Measurements from ENCODE around the gene CDYL2.

DNA sequence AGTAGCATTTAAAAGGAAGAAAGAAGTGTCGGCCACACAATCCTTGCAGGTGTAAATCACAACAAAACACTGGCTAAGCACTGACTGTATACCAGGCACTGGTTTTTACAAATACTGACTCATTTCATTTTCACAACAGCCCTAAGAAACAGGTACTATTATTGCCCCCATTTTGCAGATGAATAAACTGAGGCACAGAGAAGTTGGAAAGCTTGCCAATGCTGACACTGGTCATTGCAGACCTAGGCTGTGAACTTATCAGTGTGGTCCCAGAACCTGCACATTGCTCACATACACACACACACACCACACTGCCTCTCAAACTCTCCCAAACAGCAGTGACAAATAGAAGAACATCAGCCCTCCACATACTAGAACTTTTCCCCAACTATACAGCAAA lies 37.6 kb downstream of the CDYL2 start:
- TF ChIP-seq, protein P1, sequence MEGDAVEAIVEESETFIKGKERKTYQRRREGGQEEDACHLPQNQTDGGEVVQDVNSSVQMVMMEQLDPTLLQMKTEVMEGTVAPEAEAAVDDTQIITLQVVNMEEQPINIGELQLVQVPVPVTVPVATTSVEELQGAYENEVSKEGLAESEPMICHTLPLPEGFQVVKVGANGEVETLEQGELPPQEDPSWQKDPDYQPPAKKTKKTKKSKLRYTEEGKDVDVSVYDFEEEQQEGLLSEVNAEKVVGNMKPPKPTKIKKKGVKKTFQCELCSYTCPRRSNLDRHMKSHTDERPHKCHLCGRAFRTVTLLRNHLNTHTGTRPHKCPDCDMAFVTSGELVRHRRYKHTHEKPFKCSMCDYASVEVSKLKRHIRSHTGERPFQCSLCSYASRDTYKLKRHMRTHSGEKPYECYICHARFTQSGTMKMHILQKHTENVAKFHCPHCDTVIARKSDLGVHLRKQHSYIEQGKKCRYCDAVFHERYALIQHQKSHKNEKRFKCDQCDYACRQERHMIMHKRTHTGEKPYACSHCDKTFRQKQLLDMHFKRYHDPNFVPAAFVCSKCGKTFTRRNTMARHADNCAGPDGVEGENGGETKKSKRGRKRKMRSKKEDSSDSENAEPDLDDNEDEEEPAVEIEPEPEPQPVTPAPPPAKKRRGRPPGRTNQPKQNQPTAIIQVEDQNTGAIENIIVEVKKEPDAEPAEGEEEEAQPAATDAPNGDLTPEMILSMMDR (IDR thresholded peaks at IDR 0.05): no peak
- no peak for TF ChIP-seq EP300 (IDR thresholded peaks at IDR 0.05; ENCODE audit: low read depth)
- TF ChIP-seq POLR2A (IDR thresholded peaks at IDR 0.05): no peak
- no peak for TF ChIP-seq POLR2AphosphoS5 (IDR thresholded peaks at IDR 0.05)
